Caco-2 (cell line): ENCODE results near the gene PTDSS2. TPM values are rescaled to one million over a fixed set of nuclear protein-coding genes. Genes with fewer than 3 reads are reported as not detected.

Experiments
- BruUV-seq: library from RNA; stranded (reverse); fragments of 400-500 nt; replicated peaks from 2 replicates; lab custom pipeline; 2021; lab: Mats Ljungman, UMichigan
- CTCF ChIA-PET: fragments of 300-600 bp; sonication (Branson Sonifier 250); formaldehyde crosslinking; loops from one replicate; lab custom pipeline; 2022; ENCODE audit warnings: antibody characterized with exemption; lab: Charles Lee
- POLR2A ChIA-PET: fragments of 300-600 bp; sonication (Branson Sonifier 250); formaldehyde crosslinking; loops from one replicate; lab custom pipeline; 2022; ENCODE audit warnings: antibody characterized with exemption; lab: Charles Lee
- DNase-seq, 2 experiments: peaks; one replicate each; pipeline versions ENCODE4 v3.0.0 to v3.0.0-alpha.2; 2020 to 2022
- H3K27me3 ChIP-seq: replicated peaks from 2 replicates; pipeline ENCODE4 v1.6.0; 2011; ENCODE audit warnings: low read length; ENCODE audit not compliant: control insufficient read depth, insufficient read depth
- H3K36me3 ChIP-seq: 2 replicates; pipeline ENCODE4 v1.5.1; 2011; ENCODE audit warnings: low read length; ENCODE audit not compliant: control insufficient read depth, insufficient read depth
- H3K4me1 ChIP-seq: fragments of 250-450 bp; sonication (Bioruptor Pico); 2 replicates; pipeline ENCODE4 v1.5.1; 2020; ENCODE audit warnings: mild to moderate bottlenecking
- H3K4me3 ChIP-seq: 2 replicates; pipeline ENCODE4 v1.5.1; 2011; ENCODE audit warnings: low read depth, mild to moderate bottlenecking, control low read depth, low read length
- H3K9me3 ChIP-seq: fragments of 250-450 bp; sonication (Bioruptor Pico); 2 replicates; pipeline ENCODE4 v1.5.1; 2020; ENCODE audit warnings: mild to moderate bottlenecking, moderate library complexity
- H3K27ac Mint-ChIP-seq: one replicate; pipeline ENCODE4 v1.8.0; 2022; ENCODE audit warnings: mixed read lengths; ENCODE audit not compliant: unreplicated experiment
- H3K27me3 Mint-ChIP-seq: one replicate; pipeline ENCODE4 v1.8.0; 2022; ENCODE audit warnings: mixed read lengths; ENCODE audit not compliant: insufficient read depth, unreplicated experiment
- H3K36me3 Mint-ChIP-seq: one replicate; pipeline ENCODE4 v1.8.0; 2022; ENCODE audit warnings: mild to moderate bottlenecking, mixed read lengths; ENCODE audit not compliant: insufficient read depth, unreplicated experiment
- H3K4me1 Mint-ChIP-seq: one replicate; pipeline ENCODE4 v1.8.0; 2022; ENCODE audit warnings: low read depth, mixed read lengths; ENCODE audit not compliant: unreplicated experiment
- H3K4me3 Mint-ChIP-seq: one replicate; pipeline ENCODE4 v1.8.0; 2022; ENCODE audit warnings: mild to moderate bottlenecking, moderate library complexity, mixed read lengths; ENCODE audit not compliant: unreplicated experiment
- H3K9me3 Mint-ChIP-seq: one replicate; pipeline ENCODE4 v1.8.0; 2022; ENCODE audit warnings: mixed read lengths; ENCODE audit not compliant: unreplicated experiment
- CTCF ChIP-seq, 2 experiments: fragments of 200-600 bp in 1 of 2; IDR thresholded peaks; 1 replicate in 1 of 2; 2 replicates in 1 of 2; pipeline versions ENCODE4 v1.5.1 to v1.8.0; 2011 to 2022; ENCODE audit warnings: antibody characterized with exemption in 1 of 2, control low read depth in 1 of 2, inconsistent platforms in 1 of 2, low read depth in 1 of 2, low read length in 1 of 2, mild to moderate bottlenecking in 1 of 2, moderate library complexity in 1 of 2; ENCODE audit not compliant: insufficient read depth in 1 of 2, severe bottlenecking in 1 of 2, unreplicated experiment in 1 of 2
- intact Hi-C: fragments of 100-400 bp; cut with micrococcal nuclease; formaldehyde crosslinking; loops from one replicate; pipeline ENCODE4 v1.10.0; 2022; ENCODE audit not compliant: unreplicated experiment
- total RNA-seq: library from RNA; stranded (reverse); gene quantifications from 2 replicates; pipeline ENCODE4 v1.2.3, GENCODE V29; 2022

Gene PTDSS2
- total RNA-seq, 1 experiment from 2014 or later: 44.3 TPM

DNA sequence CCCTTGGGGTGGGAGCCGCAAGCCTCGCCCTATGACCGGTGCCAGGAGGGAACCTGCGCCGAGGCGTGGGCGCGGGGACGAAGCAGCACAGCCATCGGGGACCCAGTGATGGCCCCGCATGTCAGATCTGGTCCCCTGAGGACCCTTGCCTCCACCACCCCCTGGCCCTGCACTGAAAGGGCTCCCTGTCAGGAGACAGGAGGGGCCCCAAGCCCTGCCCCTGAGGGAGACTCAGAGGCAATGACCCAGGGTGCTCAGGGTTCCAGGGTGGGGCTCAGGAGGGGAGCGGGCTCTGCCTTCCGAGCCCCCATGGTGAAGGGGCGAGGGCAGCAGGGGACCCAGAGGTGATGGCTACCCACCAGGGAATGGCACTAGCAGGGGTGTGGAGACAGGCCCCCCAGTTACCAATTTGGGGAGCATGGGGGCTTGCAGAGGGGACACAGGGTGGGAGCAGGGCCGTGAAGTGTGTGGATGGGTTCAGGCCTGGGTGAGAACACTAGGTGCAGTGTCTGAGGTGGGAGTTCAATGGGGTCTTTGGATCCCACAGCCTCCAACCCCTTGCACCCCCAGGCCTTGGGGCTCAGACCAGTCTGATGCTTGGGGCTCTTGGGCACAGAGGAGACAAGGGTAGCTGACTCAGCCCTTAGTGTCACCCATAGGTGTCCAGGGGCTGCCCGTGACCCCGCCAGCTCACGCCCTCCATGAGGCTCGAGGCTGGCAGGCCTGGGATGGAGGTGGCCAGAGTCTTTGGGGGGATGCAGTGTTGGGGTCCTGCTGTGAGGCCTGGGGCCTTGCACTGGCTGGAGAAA lies 87.7 kb downstream of the PTDSS2 start:
- DNase-seq: peak; percentile 5 to 34
- no peaks in the 10 kb centered on the region for H3K9me3 ChIP-seq
- BruUV-seq: no TSS peak
- ChIA-PET CTCF (no interaction called here), POLR2A (no interaction called here)
- Mint-ChIP-seq H3K27ac (peak overlapping the region; percentile 88), H3K4me3 (peak overlapping the region; percentile 88), H3K36me3 (peaks cover 35% of the 10 kb centered on the region), H3K27me3 (no peaks in the 10 kb centered on the region), H3K4me1 (no peaks in the 10 kb centered on the region), H3K9me3 (no peaks in the 10 kb centered on the region)
- H3K4me1 ChIP-seq: peaks cover 9% of the 10 kb centered on the region; the same call in 1 of the 2 replicates
- no peaks in the 10 kb centered on the region for H3K27me3 ChIP-seq
- TF ChIP-seq CTCF (IDR thresholded peaks at IDR 0.05; ENCODE audit: insufficient read depth in 1 of 2, low read depth in 1 of 2, low read length in 1 of 2, severe bottlenecking in 1 of 2, unreplicated experiment in 1 of 2): peak in 1 of 2 experiments; percentile 0
- peak overlapping the region; percentile 66 for H3K4me3 ChIP-seq
- intact Hi-C loops: loop anchor here (2.0 kb wide), 1 partner anchor 31 kb away; the partner anchor contains the start of gene RNH1
- peaks cover 1% of the 10 kb centered on the region for H3K36me3 ChIP-seq

DNA sequence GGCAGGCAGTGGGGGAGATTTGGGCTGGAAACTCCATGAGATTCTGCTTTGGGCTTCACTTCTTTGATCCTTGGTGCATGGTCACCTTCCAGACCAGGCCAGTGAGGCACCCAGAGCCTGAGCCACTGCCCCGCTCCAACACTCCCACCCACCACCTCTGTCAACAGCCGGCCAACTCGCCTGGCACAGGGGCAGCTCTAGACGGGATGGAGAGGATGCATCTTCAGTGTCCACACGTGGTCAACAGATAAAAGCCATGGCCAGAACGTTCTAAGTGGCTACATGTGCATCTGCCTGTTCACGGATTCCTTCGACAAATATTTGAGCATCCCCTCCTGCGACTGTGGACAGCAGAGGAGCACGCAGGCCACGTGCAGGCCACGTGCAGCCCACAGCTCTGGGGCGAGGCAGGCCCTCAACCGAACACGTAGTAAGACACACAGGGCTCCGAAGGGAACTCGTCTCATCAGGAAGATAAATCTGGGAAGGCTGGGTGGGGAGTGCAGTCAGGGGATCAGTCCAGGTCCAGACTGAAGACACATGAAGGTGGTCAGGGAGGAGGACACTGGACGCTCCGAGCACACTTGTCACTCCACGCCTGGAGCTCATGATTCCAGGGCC lies 88.5 kb downstream of the PTDSS2 start:
- no peak for DNase-seq
- H3K36me3 ChIP-seq: peaks cover 1% of the 10 kb centered on the region
- peak overlapping the region; percentile 88 for H3K27ac Mint-ChIP-seq
- no TSS peak for BruUV-seq
- H3K9me3 ChIP-seq: no peaks in the 10 kb centered on the region
- TF ChIP-seq CTCF (IDR thresholded peaks at IDR 0.05; ENCODE audit: insufficient read depth in 1 of 2, low read depth in 1 of 2, low read length in 1 of 2, severe bottlenecking in 1 of 2, unreplicated experiment in 1 of 2): no peak
- H3K9me3 Mint-ChIP-seq: no peaks in the 10 kb centered on the region
- POLR2A ChIA-PET: no interaction called here
- H3K4me3 Mint-ChIP-seq: peak overlapping the region; percentile 88
- peaks cover 9% of the 10 kb centered on the region; the same call in 1 of the 2 replicates for H3K4me1 ChIP-seq
- H3K27me3 Mint-ChIP-seq: no peaks in the 10 kb centered on the region
- H3K4me1 Mint-ChIP-seq: no peaks in the 10 kb centered on the region
- intact Hi-C loops: no loop called here
- no peaks in the 10 kb centered on the region for H3K27me3 ChIP-seq
- peaks cover 34% of the 10 kb centered on the region for H3K36me3 Mint-ChIP-seq
- CTCF ChIA-PET: interaction anchor here (0.6 kb wide), 1 partner anchor 157 kb away, joined by 5 read pairs; the partner anchor contains the start of gene TMEM80
- H3K4me3 ChIP-seq: no peak overlapping the region

- Mint-ChIP-seq H3K36me3 (peaks cover 21% of the 10 kb centered on the region), H3K4me1 (no peaks in the 10 kb centered on the region), H3K4me3 (no peak overlapping the region), H3K27me3 (no peaks in the 10 kb centered on the region), H3K9me3 (no peaks in the 10 kb centered on the region), H3K27ac (no peak overlapping the region)
- CTCF ChIA-PET: no interaction called here
- no TSS peak for BruUV-seq
- H3K4me1 ChIP-seq: peaks cover 9% of the 10 kb centered on the region; the same call in 1 of the 2 replicates
- no peak for TF ChIP-seq CTCF (IDR thresholded peaks at IDR 0.05; ENCODE audit: insufficient read depth in 1 of 2, low read depth in 1 of 2, low read length in 1 of 2, severe bottlenecking in 1 of 2, unreplicated experiment in 1 of 2)
- no peaks in the 10 kb centered on the region for H3K9me3 ChIP-seq
- H3K4me3 ChIP-seq: no peak overlapping the region
- DNase-seq: peak in 1 of 2 experiments; percentile 34
- H3K27me3 ChIP-seq: no peaks in the 10 kb centered on the region
- POLR2A ChIA-PET: no interaction called here
- H3K36me3 ChIP-seq: no peaks in the 10 kb centered on the region
- intact Hi-C loops: no loop called here
Observed at GRCh38 chr11:539971-540481, 89.9 kb downstream of the PTDSS2 start.
